IMR-90 (cell line): Measurements from ENCODE around the gene ARMC10. TPM values are rescaled to one million over a fixed set of nuclear protein-coding genes. Genes with fewer than 3 reads are reported as not detected.
A peak's percentile ranks its signal among the peaks of the same experiment; 100 is the strongest.

Experiments
- ATAC-seq: fragments of 200-7000 bp; cut with Tn5 transposase; 2 replicates; pipeline ENCODE4 v1.9.1; 2020; ENCODE audit warnings: low read depth, mild to moderate bottlenecking, moderate library complexity
- BruUV-seq: library from RNA; stranded (reverse); fragments of 400-500 nt; replicated peaks from 2 replicates; lab custom pipeline; 2021; lab: Mats Ljungman, UMichigan
- CTCF ChIA-PET: fragments of 300-600 bp; formaldehyde crosslinking; extraction: SDS; loops from one replicate; lab custom pipeline; 2021; ENCODE audit warnings: antibody characterized with exemption; lab: Yijun Ruan, JAX
- POLR2A ChIA-PET: fragments of 300-600 bp; sonication (Branson Sonifier 250); formaldehyde crosslinking; loops from one replicate; lab custom pipeline; 2022; ENCODE audit warnings: antibody characterized with exemption; ENCODE audit not compliant: unreplicated experiment; lab: Charles Lee
- DNase-seq: peaks from one replicate; pipeline ENCODE4 v3.0.0; 2013
- H2AFZ ChIP-seq: replicated peaks from 2 replicates; pipeline ENCODE3; 2013; ENCODE audit warnings: low read length, mild to moderate bottlenecking; ENCODE audit not compliant: poor library complexity
- H2AK5ac ChIP-seq: 2 replicates; pipeline ENCODE4 v1.6.1; 2013; ENCODE audit warnings: low read depth, low read length, inconsistent platforms
- H2AK9ac ChIP-seq: replicated peaks from 2 replicates; pipeline ENCODE3; 2013; ENCODE audit warnings: mild to moderate bottlenecking, low read depth, low read length, moderate library complexity; ENCODE audit not compliant: poor library complexity
- H2BK120ac ChIP-seq: 2 replicates; pipeline ENCODE4 v1.6.1; 2013; ENCODE audit warnings: low read depth, low read length, inconsistent platforms
- H2BK15ac ChIP-seq: 3 replicates; pipeline ENCODE4 v1.6.1; 2013; ENCODE audit warnings: low read depth, low read length, inconsistent platforms
- H2BK20ac ChIP-seq: 2 replicates; pipeline ENCODE4 v1.6.1; 2013; ENCODE audit warnings: low read depth, mild to moderate bottlenecking, inconsistent platforms, low read length, moderate library complexity
- H2BK5ac ChIP-seq: 2 replicates; pipeline ENCODE4 v1.6.1; 2013; ENCODE audit warnings: mild to moderate bottlenecking, low read depth, low read length, inconsistent platforms; ENCODE audit not compliant: poor library complexity, severe bottlenecking
- H3K14ac ChIP-seq: replicated peaks from 2 replicates; pipeline ENCODE4 v1.6.1; 2013; ENCODE audit warnings: low read depth, low read length, inconsistent platforms
- H3K18ac ChIP-seq: 2 replicates; pipeline ENCODE4 v1.6.1; 2013; ENCODE audit warnings: low read depth, low read length, control low read depth
- H3K23ac ChIP-seq: 2 replicates; pipeline ENCODE4 v1.6.1; 2013; ENCODE audit warnings: low read depth, low read length, inconsistent platforms
- H3K27ac ChIP-seq: 2 replicates; pipeline ENCODE4 v1.5.1; 2013; ENCODE audit warnings: mild to moderate bottlenecking, control low read depth, low read length; ENCODE audit not compliant: insufficient read depth
- H3K27me3 ChIP-seq: 2 replicates; pipeline ENCODE4 v1.6.1; 2013; ENCODE audit warnings: low read length; ENCODE audit not compliant: control insufficient read depth, insufficient read depth
- H3K36me3 ChIP-seq: 2 replicates; pipeline ENCODE4 v1.6.1; 2013; ENCODE audit warnings: low read length, mixed read lengths; ENCODE audit not compliant: control insufficient read depth, insufficient read depth
- H3K4ac ChIP-seq: 2 replicates; pipeline ENCODE4 v1.6.1; 2013; ENCODE audit warnings: low read depth, low read length, inconsistent platforms
- H3K4me1 ChIP-seq: 2 replicates; pipeline ENCODE4 v1.6.1; 2013; ENCODE audit warnings: low read length, mixed read lengths; ENCODE audit not compliant: control insufficient read depth, insufficient read depth
- H3K4me2 ChIP-seq: 2 replicates; pipeline ENCODE4 v1.6.1; 2013; ENCODE audit warnings: low read depth, mild to moderate bottlenecking, control low read depth, low read length, moderate library complexity
- H3K4me3 ChIP-seq: 2 replicates; pipeline ENCODE4 v1.5.1; 2013; ENCODE audit warnings: low read depth, mild to moderate bottlenecking, control low read depth, low read length, moderate library complexity; ENCODE audit not compliant: insufficient read depth
- H3K56ac ChIP-seq: 2 replicates; pipeline ENCODE4 v1.6.1; 2013; ENCODE audit warnings: low read length, inconsistent platforms; ENCODE audit not compliant: insufficient read depth; ENCODE audit errors: extremely low read depth
- H3K79me1 ChIP-seq, 2 experiments: 2 replicates each; pipeline ENCODE4 v1.6.1; 2013; ENCODE audit warnings: low read length in 2 of 2, inconsistent platforms in 1 of 2, low read depth in 1 of 2
- H3K9ac ChIP-seq: 2 replicates; pipeline ENCODE4 v1.6.1; 2013; ENCODE audit warnings: low read depth, low read length, control low read depth
- H3K9me1 ChIP-seq: 2 replicates; pipeline ENCODE4 v1.6.1; 2013; ENCODE audit warnings: low read length, inconsistent platforms; ENCODE audit not compliant: insufficient read depth
- H3K9me3 ChIP-seq: 2 replicates; pipeline ENCODE4 v1.6.1; 2013; ENCODE audit warnings: low read length; ENCODE audit not compliant: control insufficient read depth, insufficient read depth
- H4K20me1 ChIP-seq: 2 replicates; pipeline ENCODE4 v1.6.1; 2013; ENCODE audit warnings: low read length, inconsistent platforms; ENCODE audit not compliant: insufficient read depth
- H4K5ac ChIP-seq: 2 replicates; pipeline ENCODE4 v1.6.1; 2013; ENCODE audit warnings: mild to moderate bottlenecking, low read depth, low read length, control low read depth
- H4K8ac ChIP-seq, 2 experiments: 2 replicates each; pipeline ENCODE4 v1.6.1; 2013; ENCODE audit warnings: low read depth in 2 of 2, low read length in 2 of 2, control low read depth in 1 of 2, inconsistent platforms in 1 of 2
- H4K91ac ChIP-seq: 2 replicates; pipeline ENCODE4 v1.6.1; 2013; ENCODE audit warnings: low read depth, low read length, inconsistent platforms; ENCODE audit not compliant: insufficient read depth
- CHD1 ChIP-seq: IDR thresholded peaks from 2 replicates; pipeline ENCODE4 v1.6.1; 2012; ENCODE audit warnings: low read depth, low read length, improper control_type of control experiment
- MAZ ChIP-seq: IDR thresholded peaks from 2 replicates; pipeline ENCODE4 v1.6.1; 2012; ENCODE audit warnings: low read depth, mild to moderate bottlenecking, low read length, improper control_type of control experiment, moderate library complexity, borderline replicate concordance
- MXI1 ChIP-seq: IDR thresholded peaks from 2 replicates; pipeline ENCODE4 v1.6.1; 2012; ENCODE audit warnings: low read depth, mild to moderate bottlenecking, low read length, moderate library complexity, borderline replicate concordance
- NFE2L2 ChIP-seq: fragments of 150-350 bp; IDR thresholded peaks from 2 replicates; pipeline ENCODE4 v1.6.1; 2016; ENCODE audit warnings: low read depth, mild to moderate bottlenecking, low read length
- POLR2A ChIP-seq: IDR thresholded peaks from 2 replicates; pipeline ENCODE4 v1.6.1; 2012; ENCODE audit warnings: mild to moderate bottlenecking, low read depth, low read length
- RFX5 ChIP-seq: IDR thresholded peaks from 2 replicates; pipeline ENCODE4 v1.8.0; 2012; ENCODE audit warnings: low read depth, mild to moderate bottlenecking, low read length, moderate library complexity
- WGBS, 2 experiments: methylation state at CpG; one replicate each; pipeline versions ENCODE4 v1.1.5 to v1.1.7; 2013; ENCODE audit warnings: missing lambda C conversion rate in 2 of 2; ENCODE audit not compliant: insufficient read length in 1 of 2; ENCODE audit errors: extremely low coverage in 2 of 2; 5-methylcytosine and 5-hydroxymethylcytosine counted together
- dilution Hi-C: fragments of 300-500 bp; cut with HindIII; formaldehyde crosslinking; loops from one replicate; pipeline ENCODE4 v1.14.3; 2018; ENCODE audit warnings: low sequenced_read_pairs; ENCODE audit not compliant: unreplicated experiment
- in situ Hi-C: fragments of 300-500 bp; cut with MboI; formaldehyde crosslinking; loops from 3 replicates; pipeline ENCODE4 v1.14.3; 2019; ENCODE audit warnings: low sequenced_read_pairs, inconsistent platforms, mixed read lengths
- intact Hi-C: fragments of 100-400 bp; cut with micrococcal nuclease; formaldehyde crosslinking; loops from 2 replicates; pipeline ENCODE4 v1.10.0; 2022
- polyA plus RNA-seq, 3 experiments: library from polyadenylated mRNA; depleted of rRNA; stranded (reverse); fragments of >200 nt; gene quantifications; 2 replicates each; pipeline ENCODE4 v1.2.3, GENCODE V29; 2012; ENCODE audit warnings: low replicate concordance in 1 of 3
- total RNA-seq: library from RNA; depleted of rRNA; stranded (reverse); fragments of >200 nt; gene quantifications from 2 replicates; pipeline ENCODE4 v1.2.3, GENCODE V29; 2012

The ARMC10 gene
- total and polyA plus RNA-seq, 2 of the 4 experiments (the other 2 are of a cell fraction), result 17.4 to 21.0 TPM

DNA sequence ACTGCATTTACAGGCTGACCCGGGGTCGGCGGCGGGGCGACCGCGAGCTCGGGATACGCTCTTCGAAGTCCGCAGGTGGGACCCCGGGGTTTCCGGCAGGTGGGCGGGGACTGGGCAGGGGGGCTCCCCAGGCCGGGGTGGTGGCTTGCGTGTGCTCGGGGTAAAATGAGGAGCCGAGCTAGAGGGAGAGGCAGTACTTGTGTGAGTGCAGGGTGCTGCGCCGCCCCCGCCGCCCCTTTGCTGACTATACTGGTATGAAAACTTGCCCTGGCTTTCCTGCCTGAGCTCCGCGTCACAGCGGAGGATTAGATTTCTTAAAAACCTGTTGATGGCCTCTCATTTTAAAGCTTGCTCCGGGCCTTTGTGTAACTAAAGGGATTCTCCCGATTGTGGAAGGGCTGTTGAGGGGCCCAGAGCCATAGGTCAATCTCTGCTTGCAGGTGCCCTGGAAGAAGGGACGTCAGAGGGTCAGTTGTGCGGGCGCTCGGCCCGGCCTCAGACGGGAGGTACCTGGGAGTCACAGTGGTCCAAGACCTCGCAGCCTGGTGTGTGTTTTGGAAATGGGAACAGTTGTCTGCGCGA, 488 bp downstream of the ARMC10 start:
- no peak overlapping the region for H3K18ac ChIP-seq
- no TSS peak for BruUV-seq
- dilution Hi-C loops, result no loop called here

More for the DNA sequence above, 488 bp downstream of the ARMC10 start:
- Histone ChIP-seq H3K4ac (0 out of 2 replicates have a peak overlapping the region, but pooled peaks have one; percentile 11), H3K4me3 (peak overlapping the region; percentile 93), H3K23ac (peak overlapping the region; percentile 48; the same call in 1 of the 2 replicates), H4K5ac (no peak overlapping the region), H3K4me2 (peak overlapping the region; percentile 98), H3K36me3 (no peaks in the 10 kb centered on the region), H4K8ac (peak overlapping the region; percentile 21 to 51; a peak in 2 of 4 replicates), H2BK5ac (peak overlapping the region; percentile 14), H2AFZ (peak overlapping the region; percentile 100), H4K91ac (no peak overlapping the region), H3K9ac (peak overlapping the region; percentile 58), H3K27ac (peak overlapping the region; percentile 23), H3K9me1 (peaks cover 6% of the 10 kb centered on the region; the same call in 1 of the 2 replicates), H4K20me1 (no peaks in the 10 kb centered on the region), H2AK5ac (peak overlapping the region; percentile 2; the same call in 1 of the 2 replicates), H3K27me3 (no peaks in the 10 kb centered on the region), H2BK20ac (no peak overlapping the region), H3K4me1 (peaks cover 2% of the 10 kb centered on the region; the same call in 1 of the 2 replicates), H2AK9ac (peak overlapping the region; percentile 84), H3K14ac (peak overlapping the region; percentile 16; the same call in 1 of the 2 replicates), H2BK15ac (no peak overlapping the region), H2BK120ac (no peak overlapping the region), H3K79me1 (peaks cover 13 to 48% of the 10 kb centered on the region in 2 experiments), H3K9me3 (no peaks in the 10 kb centered on the region), H3K56ac (peak overlapping the region; percentile 5; the same call in 1 of the 2 replicates)
- POLR2A ChIA-PET, result interaction anchor here (0.6 to 0.8 kb wide), 2 partner anchors 9 kb away, joined by 3 read pairs; no protein-coding TSS in a partner anchor
- TF ChIP-seq MAZ (peak; percentile 15; the same call in 1 of the 2 replicates), MXI1 (no peak), RFX5 (no peak), POLR2A (peak; percentile 41; the same call in 1 of the 2 replicates), CHD1 (no peak), NFE2L2 (no peak)
- intact Hi-C loops, result loop anchor here (1.0 to 5.0 kb wide), 2 partner anchors 52 to 74 kb away; partner anchors contain the start of gene NAPEPLD
- peak; percentile 62 for DNase-seq
- CTCF ChIA-PET, result interaction anchor here (0.6 to 1.4 kb wide), 3 partner anchors 13 to 1890 kb away, joined by 3 to 9 read pairs (median 8); no protein-coding TSS in a partner anchor
- WGBS, 2 experiments, result 2% methylated on average over 17 of the region's 36 CpGs; no CpG with 5 or more reads in 1 of the 2 experiments
- in situ Hi-C loops, result no loop called here
- ATAC-seq, result peak; percentile 40
